ENCODE results near the gene B3GNT3. TPM values are rescaled to one million over a fixed set of nuclear protein-coding genes. Genes with fewer than 3 reads are reported as not detected.

The B3GNT3 gene
- total RNA-seq, 2 donors from 2014 or later: 2.0 to 6.0 TPM

- Histone ChIP-seq H3K27me3 (no peaks in the 10 kb centered on the region), H3K4me3 (no peak within 1 kb of the TSS), H3K4me1 (peaks cover 13% of the 10 kb centered on the region), H3K9me3 (no peaks in the 10 kb centered on the region), H3K27ac (peak within 1 kb of the TSS in 1 of 4 donors; percentile 29), H3K36me3 (replicated peaks in 1 of 2; ENCODE audit: insufficient read depth in 1 of 2, low read depth in 2 of 2) (no peaks in the 10 kb centered on the region)
- WGBS, 2 donors: 45 to 64% methylated on average over 8 to 21 of the region's 28 CpGs
- TF ChIP-seq POLR2A (IDR thresholded peaks at IDR 0.05): no peak
- no peak for TF ChIP-seq CTCF (IDR thresholded peaks at IDR 0.05)
- no peak for ATAC-seq
- DNase-seq: peak in 2 of 4 donors; percentile 27 to 55
- intact Hi-C loops (cut with DNase I): no loop called here
Measured at GRCh38 chr19:17751103-17751911, 43.6 kb upstream of the B3GNT3 start, which contains the start of gene FCHO1. FCHO1 (plus strand) TSS chr19:17751477; CDS start chr19:17755165, 3,688 bp downstream.

GRCh38 chr19:17751912-17752273 is 43.0 kb upstream of the B3GNT3 start:
- Histone ChIP-seq H3K4me3 (no peak overlapping the region), H3K27me3 (no peaks in the 10 kb centered on the region), H3K9me3 (no peaks in the 10 kb centered on the region), H3K4me1 (peaks cover 12% of the 10 kb centered on the region), H3K27ac (peak overlapping the region in 1 of 4 donors; percentile 29), H3K36me3 (replicated peaks in 1 of 2; ENCODE audit: insufficient read depth in 1 of 2, low read depth in 2 of 2) (no peaks in the 10 kb centered on the region)
- no peak for DNase-seq
- 56 to 58% methylated on average over 2 of the region's 2 CpGs for WGBS, 2 donors
- no peak for TF ChIP-seq POLR2A (IDR thresholded peaks at IDR 0.05)
- no peak for ATAC-seq
- intact Hi-C loops (cut with DNase I): no loop called here

GRCh38 chr19:17752865-17753639 is 41.9 kb upstream of the B3GNT3 start:
- peaks cover 10% of the 10 kb centered on the region for H3K4me1 ChIP-seq
- DNase-seq (no peak), ATAC-seq (no peak)
- H3K27me3 ChIP-seq: no peaks in the 10 kb centered on the region
- 73 to 81% methylated on average over 7 of the region's 7 CpGs for WGBS, 2 donors
- no peak for TF ChIP-seq CTCF (IDR thresholded peaks at IDR 0.05)
- no peak for TF ChIP-seq POLR2A (IDR thresholded peaks at IDR 0.05)
- no peak overlapping the region for H3K4me3 ChIP-seq
- no peaks in the 10 kb centered on the region for H3K9me3 ChIP-seq
- no peak overlapping the region for H3K27ac ChIP-seq
- intact Hi-C loops (cut with DNase I): no loop called here
- H3K36me3 ChIP-seq (replicated peaks in 1 of 2; ENCODE audit: insufficient read depth in 1 of 2, low read depth in 2 of 2): no peaks in the 10 kb centered on the region

GRCh38 chr19:17753976-17754375 is 41.0 kb upstream of the B3GNT3 start:
- peaks cover 8% of the 10 kb centered on the region for H3K4me1 ChIP-seq
- H3K27me3 ChIP-seq: no peaks in the 10 kb centered on the region
- no peaks in the 10 kb centered on the region for H3K36me3 ChIP-seq (replicated peaks in 1 of 2; ENCODE audit: insufficient read depth in 1 of 2, low read depth in 2 of 2)
- H3K4me3 ChIP-seq: no peak overlapping the region
- H3K9me3 ChIP-seq: no peaks in the 10 kb centered on the region
- no peak for ATAC-seq
- intact Hi-C loops (cut with DNase I): no loop called here
- TF ChIP-seq POLR2A (IDR thresholded peaks at IDR 0.05) (no peak), CTCF (IDR thresholded peaks at IDR 0.05) (no peak)
- DNase-seq: no peak
- no peak overlapping the region for H3K27ac ChIP-seq
- WGBS, 2 donors: 30 to 36% methylated on average over 3 to 9 of the region's 9 CpGs

- no peak overlapping the region for H3K4me3 ChIP-seq
- H3K36me3 ChIP-seq (replicated peaks in 1 of 2; ENCODE audit: insufficient read depth in 1 of 2, low read depth in 2 of 2): no peaks in the 10 kb centered on the region
- H3K27me3 ChIP-seq: no peaks in the 10 kb centered on the region
- H3K9me3 ChIP-seq: no peaks in the 10 kb centered on the region
- peaks cover 8% of the 10 kb centered on the region for H3K4me1 ChIP-seq
- H3K27ac ChIP-seq: no peak overlapping the region
- ATAC-seq (no peak), DNase-seq (no peak)
- intact Hi-C loops (cut with DNase I): no loop called here
- TF ChIP-seq CTCF (IDR thresholded peaks at IDR 0.05): no peak
- no peak for TF ChIP-seq POLR2A (IDR thresholded peaks at IDR 0.05)
- WGBS, 2 donors: 61 to 62% methylated on average over 5 of the region's 5 CpGs
Measured at GRCh38 chr19:17754634-17755442, 40.1 kb upstream of the B3GNT3 start.
